HepG2 (cell line): ENCODE data around the gene PPP1R9A. TPM values are rescaled to one million over a fixed set of nuclear protein-coding genes. Genes with fewer than 3 reads are reported as not detected.

ENCODE experiments used
- BORCS8-MEF2B ChIP-seq: sonication (generic); formaldehyde crosslinking; IDR thresholded peaks from 2 replicates; pipeline ENCODE4 v1.8.0; 2022; ENCODE audit warnings: mild to moderate bottlenecking, missing genetic modification reagents
- CERS6 ChIP-seq: sonication (generic); formaldehyde crosslinking; IDR thresholded peaks from 2 replicates; pipeline ENCODE4 v1.5.0; 2020; ENCODE audit warnings: missing genetic modification reagents
- FOXP1 ChIP-seq, 2 experiments: fragments of 450-650 bp in 1 of 2; IDR thresholded peaks; 2 replicates each; pipeline ENCODE4 v1.6.1; 2017 to 2018; ENCODE audit warnings: antibody characterized with exemption in 1 of 2
- HNF1B ChIP-seq: sonication (generic); formaldehyde crosslinking; IDR thresholded peaks from 2 replicates; pipeline ENCODE4 v1.5.1; 2020; ENCODE audit warnings: mild to moderate bottlenecking, moderate library complexity, missing genetic modification reagents
- JDP2 ChIP-seq: sonication (generic); formaldehyde crosslinking; IDR thresholded peaks from 2 replicates; pipeline ENCODE4 v1.8.1; 2022; ENCODE audit warnings: missing genetic modification reagents, borderline replicate concordance
- MAX ChIP-seq: IDR thresholded peaks from 2 replicates; pipeline ENCODE4 v1.6.1; 2012; ENCODE audit warnings: inconsistent platforms
- MIER3 ChIP-seq: IDR thresholded peaks from 2 replicates; pipeline ENCODE4 v1.6.1; 2016; ENCODE audit warnings: missing compliant biosample characterization, borderline replicate concordance
- NFIB ChIP-seq: sonication (generic); formaldehyde crosslinking; IDR thresholded peaks from 2 replicates; pipeline ENCODE4 v1.9.0; 2021; ENCODE audit warnings: missing genetic modification reagents, mild to moderate bottlenecking, borderline replicate concordance
- NFIC ChIP-seq: IDR thresholded peaks from 2 replicates; pipeline ENCODE4 v1.6.1; 2012; ENCODE audit warnings: mild to moderate bottlenecking, low read length, inconsistent platforms
- SKIL ChIP-seq: sonication (generic); formaldehyde crosslinking; IDR thresholded peaks from 2 replicates; pipeline ENCODE4 v1.8.0; 2022; ENCODE audit warnings: missing genetic modification reagents, mild to moderate bottlenecking, moderate library complexity, borderline replicate concordance
- SMARCC2 ChIP-seq: fragments of 450-650 bp; IDR thresholded peaks from 2 replicates; pipeline ENCODE4 v1.6.1; 2017; ENCODE audit warnings: antibody characterized with exemption, mild to moderate bottlenecking
- TAF1 ChIP-seq: sonication (generic); formaldehyde crosslinking; IDR thresholded peaks from 2 replicates; pipeline ENCODE4 v1.4.0; 2020; ENCODE audit warnings: missing genetic modification reagents
- TCF7 ChIP-seq: sonication (generic); IDR thresholded peaks from 2 replicates; pipeline ENCODE4 v1.6.1; 2016; ENCODE audit warnings: antibody characterized with exemption, low read depth
- TERF1 ChIP-seq: sonication (generic); formaldehyde crosslinking; IDR thresholded peaks from 2 replicates; pipeline ENCODE4 v1.8.0; 2022; ENCODE audit warnings: mild to moderate bottlenecking, missing genetic modification reagents, moderate library complexity
- TP53 ChIP-seq: sonication (generic); formaldehyde crosslinking; conservative IDR thresholded peaks from 2 replicates; pipeline ENCODE4 v1.4.0; 2020; ENCODE audit warnings: missing genetic modification reagents
- ZNF124 ChIP-seq: sonication (generic); formaldehyde crosslinking; IDR thresholded peaks from 2 replicates; pipeline ENCODE4 v1.4.0; 2020; ENCODE audit warnings: missing genetic modification reagents
- ZNF205 ChIP-seq: IDR thresholded peaks from 2 replicates; pipeline ENCODE4 v1.6.1; 2018; ENCODE audit warnings: missing biosample characterization, missing genetic modification reagents
- ZNF281 ChIP-seq: sonication (generic); formaldehyde crosslinking; IDR thresholded peaks from 2 replicates; pipeline ENCODE4 v1.4.0; 2020; ENCODE audit warnings: missing genetic modification reagents, borderline replicate concordance
- ZNF496 ChIP-seq: sonication (generic); formaldehyde crosslinking; IDR thresholded peaks from 2 replicates; pipeline ENCODE4 v1.8.1; 2023; ENCODE audit warnings: mild to moderate bottlenecking, moderate library complexity, missing genetic modification reagents; ENCODE audit not compliant: insufficient replicate concordance
- ZNF776 ChIP-seq: sonication (generic); formaldehyde crosslinking; IDR thresholded peaks from 2 replicates; pipeline ENCODE4 v1.4.0; 2020; ENCODE audit warnings: mild to moderate bottlenecking, missing genetic modification reagents
- polyA plus RNA-seq, 8 experiments: library from polyadenylated mRNA; depleted of rRNA in 3 of 8; stranded (reverse) in 7 of 8; unstranded in 1 of 8; fragments of >200 nt; fragmentation: Illumina TruSeq in 4 of 8; extraction: Trizol in 4 of 8; gene quantifications; 2 replicates each; pipeline versions ENCODE4 v1.2.1 to v1.2.3, GENCODE V29; 2011 to 2016; ENCODE audit warnings: low read depth in 4 of 8, missing spikeins in 1 of 8, mixed read lengths in 1 of 8; ENCODE audit not compliant: insufficient read depth in 1 of 8
- total RNA-seq, 5 experiments: library from RNA; depleted of rRNA; stranded (reverse); fragments of >200 nt; fragmentation: Illumina TruSeq; extraction: Trizol; gene quantifications; 2 replicates each; pipeline ENCODE4 v1.2.3, GENCODE V29; 2016; ENCODE audit warnings: low read depth in 1 of 5

Gene PPP1R9A
- total and polyA plus RNA-seq, 2 of the 13 experiments (the other 11 are each of a cell fraction or from before 2014, with no cell fraction given), result 11.4 to 31.9 TPM

GRCh38 chr7:94907026-94907810 lies at the start of gene PPP1R9A (continued):
- TF ChIP-seq ZNF281 (CRISPR knock-in tag) (peak; percentile 84), ZNF124 (CRISPR knock-in tag) (no peak), MAX (peak; percentile 71), ZNF205 (CRISPR knock-in tag) (peak; percentile 56; the same call in 1 of the 2 replicates), BORCS8-MEF2B (no peak), TERF1 (CRISPR knock-in tag) (no peak), TCF7 (no peak), JDP2 (CRISPR knock-in tag) (no peak), HNF1B (CRISPR knock-in tag) (peak; percentile 74; the same call in 1 of the 2 replicates), SKIL (no peak), NFIC (no peak), ZNF496 (CRISPR knock-in tag) (no peak), SMARCC2 (no peak), MIER3 (CRISPR knock-in tag) (0 out of 2 replicates have a peak, but pooled peaks have one; percentile 23), NFIB (CRISPR knock-in tag) (no peak), TAF1 (peak; percentile 63; the same call in 1 of the 2 replicates), ZNF776 (CRISPR knock-in tag) (peak; percentile 76; the same call in 1 of the 2 replicates), TP53 (CRISPR knock-in tag) (no peak), FOXP1 (IDR thresholded peaks at IDR 0.05) (no peak), FOXP1 (CRISPR knock-in tag; IDR thresholded peaks at IDR 0.05) (no peak), CERS6 (CRISPR knock-in tag) (no peak)
